Breast epithelium (tissue), 3 donors: ENCODE results near the gene DYSF.

Source experiments
- CTCF ChIP-seq, 3 donors: fragments of 450-650 bp; IDR thresholded peaks; one replicate each; pipeline ENCODE4 v1.5.1; 2016 to 2017; ENCODE audit warnings: antibody characterized with exemption in 3 of 3, mild to moderate bottlenecking in 3 of 3, moderate library complexity in 3 of 3
- POLR2A ChIP-seq: fragments of 450-650 bp; IDR thresholded peaks from one replicate; pipeline ENCODE4 v1.6.1; 2016; ENCODE audit warnings: antibody characterized with exemption, mild to moderate bottlenecking, moderate library complexity

DNA sequence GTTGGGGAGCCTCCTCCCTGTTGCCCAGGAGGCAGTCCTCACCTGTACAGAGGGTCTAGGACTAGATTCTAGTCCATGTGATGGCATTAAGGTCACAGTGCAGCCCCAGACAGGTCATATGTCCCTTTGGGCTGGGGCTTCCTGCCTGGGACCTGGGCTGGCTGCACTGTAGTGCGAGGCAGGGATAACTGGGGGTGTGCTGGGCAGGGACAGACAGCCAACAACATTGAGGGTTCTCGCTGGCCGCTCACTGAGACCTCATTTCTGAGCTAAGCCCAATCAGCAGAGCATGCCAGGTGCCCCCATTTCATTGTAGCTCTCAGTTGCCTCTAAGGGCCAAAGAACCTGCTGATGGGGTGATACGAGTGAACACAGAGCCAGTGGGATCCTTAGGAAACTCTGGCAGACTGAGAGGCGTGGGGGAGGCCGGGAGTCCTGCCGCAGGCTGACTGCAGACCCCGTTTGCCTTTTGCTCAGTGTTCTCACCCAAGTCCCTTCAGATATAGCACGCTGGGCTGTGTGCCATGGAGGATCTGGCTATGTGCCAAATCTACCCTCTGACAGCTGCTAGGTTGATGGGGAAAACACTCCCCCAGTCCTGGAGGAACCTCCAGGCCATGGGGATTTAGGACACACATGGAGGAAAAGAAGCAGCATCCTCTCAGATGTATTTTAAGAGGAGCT lies 51.9 kb downstream of the DYSF start:
- TF ChIP-seq CTCF (IDR thresholded peaks at IDR 0.05) = no peak
- no peak for TF ChIP-seq POLR2A
